Neural progenitor cell (in vitro differentiated cells): ENCODE measurements around the gene PUM2. TPM values are rescaled to one million over a fixed set of nuclear protein-coding genes. Genes with fewer than 3 reads are reported as not detected.

Experiments used
- DNase-seq: peaks from one replicate; pipeline ENCODE4 v3.0.0-alpha.2; 2016; ENCODE audit warnings: low spot score
- H2AFZ ChIP-seq: fragments of 200-600 bp; sonication (generic); replicated peaks from 2 replicates; pipeline ENCODE4 v1.6.1; 2016; ENCODE audit warnings: antibody characterized with exemption
- H3F3A ChIP-seq: fragments of 200-600 bp; sonication (generic); 2 replicates; pipeline ENCODE4 v1.6.1; 2016; ENCODE audit warnings: antibody characterized with exemption, low read depth
- H3K27ac ChIP-seq: fragments of 200-600 bp; sonication (generic); 2 replicates; pipeline ENCODE4 v1.5.1; 2016; ENCODE audit warnings: mild to moderate bottlenecking
- H3K27me3 ChIP-seq: fragments of 200-600 bp; sonication (generic); 2 replicates; pipeline ENCODE4 v1.6.1; 2016; ENCODE audit warnings: mild to moderate bottlenecking, moderate library complexity
- H3K36me3 ChIP-seq: fragments of 200-600 bp; sonication (generic); 2 replicates; pipeline ENCODE4 v1.5.1; 2016
- H3K4me1 ChIP-seq: fragments of 200-600 bp; sonication (generic); 2 replicates; pipeline ENCODE4 v1.6.1; 2016; ENCODE audit warnings: mixed run types
- H3K4me2 ChIP-seq: fragments of 200-600 bp; sonication (generic); 2 replicates; pipeline ENCODE4 v1.6.1; 2016
- H3K4me3 ChIP-seq: fragments of 200-600 bp; sonication (generic); 2 replicates; pipeline ENCODE4 v1.5.1; 2016
- H3K79me2 ChIP-seq: fragments of 200-600 bp; sonication (generic); 2 replicates; pipeline ENCODE4 v1.6.1; 2016; ENCODE audit warnings: low read depth
- H3K9ac ChIP-seq: fragments of 200-600 bp; sonication (generic); 2 replicates; pipeline ENCODE4 v1.6.1; 2016
- H3K9me3 ChIP-seq: fragments of 200-600 bp; sonication (generic); 2 replicates; pipeline ENCODE4 v1.5.1; 2016; ENCODE audit warnings: low read depth
- H4K20me1 ChIP-seq: fragments of 200-600 bp; sonication (generic); 2 replicates; pipeline ENCODE4 v1.6.1; 2016; ENCODE audit warnings: low read depth
- H3K27ac Mint-ChIP-seq: 3 replicates; pipeline ENCODE4 v1.8.0; 2021; ENCODE audit warnings: mixed read lengths
- H3K27me3 Mint-ChIP-seq: 2 replicates; pipeline ENCODE4 v1.8.0; 2022; ENCODE audit warnings: low read depth, mild to moderate bottlenecking, inconsistent platforms, moderate library complexity, mixed read lengths; ENCODE audit not compliant: insufficient read depth
- H3K36me3 Mint-ChIP-seq: 3 replicates; pipeline ENCODE4 v1.8.0; 2021; ENCODE audit warnings: mixed read lengths
- H3K4me1 Mint-ChIP-seq: 3 replicates; pipeline ENCODE4 v1.8.0; 2021; ENCODE audit warnings: mixed read lengths
- H3K4me3 Mint-ChIP-seq: 3 replicates; pipeline ENCODE4 v1.8.0; 2021; ENCODE audit warnings: mild to moderate bottlenecking, moderate library complexity, mixed read lengths
- H3K9me3 Mint-ChIP-seq: 3 replicates; pipeline ENCODE4 v1.8.0; 2020; ENCODE audit warnings: mixed read lengths
- CTCF ChIP-seq: fragments of 200-600 bp; sonication (generic); IDR thresholded peaks from 2 replicates; pipeline ENCODE4 v1.5.1; 2017; ENCODE audit warnings: antibody characterized with exemption, mild to moderate bottlenecking
- EZH2 ChIP-seq: fragments of 200-600 bp; sonication (generic); IDR thresholded peaks from 2 replicates; pipeline ENCODE4 v1.6.1; 2017; ENCODE audit warnings: antibody characterized with exemption, mild to moderate bottlenecking, moderate library complexity
- EZH2phosphoT487 ChIP-seq: fragments of 200-600 bp; sonication (generic); IDR thresholded peaks from 2 replicates; pipeline ENCODE4 v1.6.1; 2017; ENCODE audit warnings: antibody characterized with exemption
- total RNA-seq: library from RNA; depleted of rRNA; stranded (reverse); fragments of >200 nt; gene quantifications from 2 replicates; pipeline ENCODE4 v1.2.3, GENCODE V29; 2015; ENCODE audit warnings: low replicate concordance

Gene PUM2
- total RNA-seq, 1 donor from 2014 or later = 88.4 TPM

GRCh38 chr2:20330192-20330591 is 20.5 kb downstream of the PUM2 start:
- Histone ChIP-seq H3K36me3 (peaks cover 21% of the 10 kb centered on the region), H3K9ac (no peak overlapping the region), H3K27me3 (no peaks in the 10 kb centered on the region), H3K79me2 (peaks cover 100% of the 10 kb centered on the region), H3K4me2 (no peak overlapping the region), H3K9me3 (no peaks in the 10 kb centered on the region), H3K4me3 (no peak overlapping the region), H4K20me1 (peaks cover 100% of the 10 kb centered on the region), H2AFZ (no peak overlapping the region), H3F3A (peaks cover 49% of the 10 kb centered on the region), H3K27ac (no peak overlapping the region), H3K4me1 (peaks cover 5% of the 10 kb centered on the region)
- Mint-ChIP-seq H3K27ac (no peak overlapping the region), H3K36me3 (peaks cover 63% of the 10 kb centered on the region), H3K4me3 (peak overlapping the region; percentile 36), H3K27me3 (no peaks in the 10 kb centered on the region), H3K9me3 (peaks cover 42% of the 10 kb centered on the region), H3K4me1 (peaks cover 16% of the 10 kb centered on the region)
- no peak for DNase-seq
- no peak for TF ChIP-seq EZH2phosphoT487
- TF ChIP-seq CTCF = no peak
- TF ChIP-seq EZH2 = no peak

- H3K4me2 ChIP-seq = no peak overlapping the region
- peak overlapping the region; percentile 14 for H3K27ac ChIP-seq
- H3K27me3 Mint-ChIP-seq = no peaks in the 10 kb centered on the region
- peaks cover 32% of the 10 kb centered on the region for H3K36me3 ChIP-seq
- H3K4me3 Mint-ChIP-seq = no peak overlapping the region
- H2AFZ ChIP-seq = no peak overlapping the region
- H3K4me1 Mint-ChIP-seq = peaks cover 16% of the 10 kb centered on the region
- H3K9me3 ChIP-seq = no peaks in the 10 kb centered on the region
- TF ChIP-seq CTCF (no peak), EZH2 (no peak), EZH2phosphoT487 (no peak)
- H3K4me1 ChIP-seq = peaks cover 5% of the 10 kb centered on the region
- no peaks in the 10 kb centered on the region for H3K27me3 ChIP-seq
- H3K27ac Mint-ChIP-seq = no peak overlapping the region
- peaks cover 100% of the 10 kb centered on the region for H3K79me2 ChIP-seq
- DNase-seq = no peak
- peaks cover 53% of the 10 kb centered on the region for H3F3A ChIP-seq
- peaks cover 23% of the 10 kb centered on the region for H3K9me3 Mint-ChIP-seq
- H4K20me1 ChIP-seq = peaks cover 99% of the 10 kb centered on the region
- H3K36me3 Mint-ChIP-seq = peaks cover 59% of the 10 kb centered on the region
- no peak overlapping the region for H3K9ac ChIP-seq
- H3K4me3 ChIP-seq = no peak overlapping the region
These were observed 23.3 kb downstream of the PUM2 start for GRCh38 chr2:20327370-20327769.

GRCh38 chr2:20326163-20326780 is 24.4 kb downstream of the PUM2 start:
- no peaks in the 10 kb centered on the region for H3K27me3 ChIP-seq
- peaks cover 11% of the 10 kb centered on the region for H3K4me1 ChIP-seq
- Mint-ChIP-seq H3K27me3 (no peaks in the 10 kb centered on the region), H3K4me1 (peaks cover 16% of the 10 kb centered on the region), H3K36me3 (peaks cover 50% of the 10 kb centered on the region), H3K27ac (no peak overlapping the region), H3K9me3 (peaks cover 18% of the 10 kb centered on the region), H3K4me3 (no peak overlapping the region)
- no peak overlapping the region for H3K4me2 ChIP-seq
- H3K4me3 ChIP-seq = no peak overlapping the region
- H4K20me1 ChIP-seq = peaks cover 99% of the 10 kb centered on the region
- DNase-seq = peak; percentile 57
- TF ChIP-seq EZH2phosphoT487 = no peak
- peak; percentile 84 for TF ChIP-seq CTCF
- H3K9ac ChIP-seq = no peak overlapping the region
- H3K9me3 ChIP-seq = no peaks in the 10 kb centered on the region
- peaks cover 40% of the 10 kb centered on the region for H3K36me3 ChIP-seq
- peaks cover 100% of the 10 kb centered on the region for H3K79me2 ChIP-seq
- H3F3A ChIP-seq = peaks cover 49% of the 10 kb centered on the region
- H3K27ac ChIP-seq = no peak overlapping the region
- H2AFZ ChIP-seq = no peak overlapping the region
